CD4-positive, alpha-beta T cell treated with Interleukin-17A for 1 hour (primary cell): Measurements from ENCODE around the gene OSGIN1.

Experiments
- DNase-seq: peaks from one replicate; pipeline ENCODE4 v3.0.0-alpha.2; 2020

OSGIN1 gene

DNA sequence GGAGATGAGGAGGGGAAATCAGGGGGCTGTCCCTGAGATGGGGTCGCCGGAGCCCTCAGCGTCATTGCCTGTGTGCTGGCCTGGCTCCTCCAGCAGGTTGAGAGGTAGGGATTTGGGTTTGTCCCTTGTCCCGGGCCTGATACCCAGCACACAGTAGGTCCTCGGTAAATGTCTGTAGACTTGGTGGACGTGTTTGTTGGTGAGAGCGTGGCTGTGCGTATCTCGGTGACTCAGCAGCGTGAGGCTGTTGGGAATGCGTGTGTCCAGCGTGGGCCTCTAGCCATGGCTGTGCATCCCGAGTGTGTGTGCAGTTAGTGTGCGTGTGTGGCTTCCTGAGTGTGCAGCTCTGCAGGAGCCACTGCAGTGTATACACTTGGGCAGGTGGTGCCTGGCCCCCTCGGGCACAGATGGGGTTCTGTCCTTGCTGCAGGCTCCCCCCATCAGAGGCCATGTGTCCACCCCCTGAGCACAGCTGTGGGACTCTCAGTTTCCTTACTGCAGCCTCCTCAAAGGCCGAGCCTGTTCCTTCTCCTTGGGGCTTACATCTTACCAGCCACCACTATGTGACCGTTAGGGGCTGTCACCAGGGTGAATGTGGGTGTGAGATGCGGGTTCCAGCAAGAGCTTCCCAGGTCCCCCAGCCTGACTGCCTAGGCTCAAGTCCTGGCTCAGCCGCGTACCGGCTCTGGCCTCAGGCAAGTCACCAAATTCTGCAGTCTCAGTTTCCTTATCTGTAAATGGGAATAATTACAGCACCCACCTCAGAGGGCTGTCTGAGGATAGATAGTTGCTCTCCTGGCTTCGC, 20.7 kb downstream of the OSGIN1 start:
- DNase-seq: no peak

DNA sequence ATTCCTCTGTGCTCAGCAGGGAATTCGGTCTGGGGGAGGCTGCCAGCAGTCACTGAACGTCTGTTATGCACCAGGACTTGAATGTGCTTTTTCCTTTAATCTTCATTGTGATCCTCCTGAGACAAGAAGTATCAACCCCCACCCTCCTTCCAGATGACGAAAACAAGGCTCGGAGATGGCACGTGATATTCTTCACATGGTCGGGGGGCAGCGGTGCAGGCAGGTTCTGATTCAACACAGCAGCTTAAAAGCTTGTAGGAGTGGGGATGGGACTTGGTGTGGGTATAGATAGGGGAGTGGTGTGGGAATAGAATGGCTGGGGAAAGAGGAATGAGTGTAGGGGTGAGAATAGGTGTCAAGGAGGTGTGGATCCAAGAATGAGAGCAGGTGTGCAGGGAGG, 21.4 kb downstream of the OSGIN1 start:
- DNase-seq: no peak

DNA sequence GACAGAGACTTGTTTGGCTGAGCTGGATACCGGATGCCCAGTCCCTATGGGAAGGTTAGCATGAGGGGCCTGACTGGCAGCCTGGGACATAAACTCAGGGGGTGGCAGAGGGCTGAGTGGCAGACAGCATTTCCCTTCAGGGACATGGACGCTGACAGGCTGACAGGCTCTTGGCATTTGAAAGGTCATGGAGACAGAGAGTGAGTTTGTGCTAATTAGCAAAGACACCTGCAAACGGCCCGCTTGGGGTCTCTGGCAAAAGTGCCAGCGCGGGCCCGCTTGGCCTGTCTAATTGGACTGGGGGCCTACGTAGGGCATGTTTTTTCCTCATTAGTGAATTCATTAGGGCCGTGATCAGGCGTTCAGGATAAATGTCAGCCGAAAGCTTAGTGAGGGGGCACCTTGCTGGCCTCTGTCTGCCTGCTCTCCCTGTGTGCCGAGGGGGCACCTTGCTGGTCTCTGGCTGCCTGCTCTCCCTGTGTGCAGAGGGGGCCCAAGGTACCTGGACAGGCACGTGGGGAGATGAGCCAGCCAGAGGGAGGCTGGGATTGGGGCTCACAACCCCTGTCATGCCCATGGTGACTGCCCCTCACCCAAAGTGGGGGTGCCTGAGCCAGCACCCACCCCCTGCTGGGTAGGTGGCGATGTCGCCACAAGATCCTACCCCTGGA, 22.7 kb downstream of the OSGIN1 start:
- DNase-seq: no peak

DNA sequence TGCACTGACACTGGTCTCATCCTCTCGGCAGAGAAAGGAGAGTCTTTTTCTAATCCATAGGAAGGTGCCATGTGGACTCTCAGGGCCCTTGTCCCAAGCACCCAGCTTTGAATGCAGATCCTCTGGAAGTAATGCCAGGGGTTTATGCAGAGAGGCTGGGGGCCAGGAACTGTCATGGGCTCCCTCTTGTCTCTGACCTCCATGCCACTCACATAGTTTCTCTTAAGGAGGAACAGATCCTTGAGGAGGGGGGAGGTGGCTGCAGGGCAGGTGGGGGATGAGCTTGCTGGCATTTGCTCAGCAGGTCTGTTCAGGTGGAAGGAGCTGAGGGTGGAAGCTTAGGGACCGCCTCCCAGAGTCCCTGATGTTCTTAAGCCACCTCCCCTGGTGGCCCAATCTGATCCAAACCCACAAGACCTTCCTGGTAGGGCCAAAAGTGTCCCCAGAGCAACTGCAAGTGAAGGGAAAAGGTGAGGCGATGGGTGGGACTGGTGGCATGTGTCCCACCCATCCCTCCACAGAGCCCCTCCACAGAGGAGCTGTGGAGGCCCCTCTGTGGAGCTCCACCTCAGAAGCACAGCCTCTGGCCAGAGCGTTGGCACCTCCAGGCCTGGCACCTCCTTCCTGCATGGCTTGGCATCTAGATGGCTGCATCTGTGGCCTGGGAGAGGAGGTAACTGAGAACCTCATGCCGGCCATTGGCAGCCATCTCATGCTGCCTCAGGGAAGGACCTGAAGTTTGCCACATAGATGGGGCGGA, 24.2 kb downstream of the OSGIN1 start:
- no peak for DNase-seq

DNA sequence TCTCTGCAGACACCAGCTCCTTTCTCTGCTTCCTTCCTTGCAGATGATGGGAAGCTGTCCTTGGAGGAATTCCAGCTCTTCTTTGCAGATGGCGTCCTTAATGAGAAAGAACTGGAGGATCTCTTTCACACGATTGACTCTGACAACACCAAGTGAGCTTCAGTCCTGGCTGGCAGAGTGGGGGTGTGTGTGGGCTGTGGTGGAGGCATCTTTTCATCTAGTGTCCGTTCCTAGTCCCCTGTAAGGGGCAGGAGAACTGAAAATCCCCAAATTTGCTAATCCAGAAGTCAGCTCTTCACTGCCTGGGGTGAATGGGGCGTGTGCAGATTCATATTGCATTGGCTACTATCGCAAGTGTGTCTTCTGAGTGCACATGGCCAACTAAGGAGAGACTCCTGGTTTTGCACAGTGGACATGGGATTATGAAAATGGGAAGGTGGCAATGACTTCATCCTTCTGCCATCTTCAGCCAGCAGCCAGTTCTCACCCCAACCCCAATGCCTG, 25.4 kb downstream of the OSGIN1 start:
- DNase-seq: no peak

DNA sequence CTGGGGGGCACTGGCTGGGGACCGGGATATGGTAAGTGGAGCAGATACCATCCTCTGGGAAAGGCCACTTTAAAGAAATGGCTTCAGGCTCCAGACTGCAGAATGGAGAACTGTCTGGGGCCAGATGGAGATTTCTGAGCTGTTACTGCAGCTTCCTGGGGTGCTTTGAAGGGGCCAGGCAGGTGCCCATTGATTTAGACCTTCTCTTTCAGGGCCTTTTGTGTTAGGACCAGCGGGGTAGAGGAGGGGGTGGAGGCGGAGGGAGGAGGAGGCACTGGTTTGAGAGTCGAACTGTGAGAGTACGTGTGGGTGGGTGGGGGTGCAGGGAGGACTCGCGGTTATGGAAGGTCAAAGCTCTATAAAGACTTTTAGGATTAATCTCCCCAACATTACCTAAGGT, 26.4 kb downstream of the OSGIN1 start:
- DNase-seq: no peak

DNA sequence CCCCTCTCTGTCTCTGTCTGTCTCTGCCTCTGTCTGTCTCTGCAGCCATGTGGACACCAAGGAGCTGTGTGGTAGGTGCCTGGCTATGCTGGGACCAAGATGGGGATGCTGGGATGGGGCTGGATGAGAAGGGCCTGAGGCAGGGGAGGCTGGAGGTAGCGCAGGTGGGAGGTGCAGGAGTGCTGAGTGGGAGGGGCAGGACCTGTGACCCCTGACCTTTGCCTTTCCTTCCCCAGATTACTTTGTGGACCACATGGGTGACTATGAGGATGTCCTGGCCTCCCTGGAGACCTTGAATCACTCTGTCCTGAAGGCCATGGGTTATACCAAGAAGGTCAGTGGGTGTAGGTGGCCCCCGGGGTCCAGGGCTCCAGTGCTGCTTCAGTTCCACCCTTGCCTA, 27.8 kb downstream of the OSGIN1 start:
- DNase-seq: no peak

DNA sequence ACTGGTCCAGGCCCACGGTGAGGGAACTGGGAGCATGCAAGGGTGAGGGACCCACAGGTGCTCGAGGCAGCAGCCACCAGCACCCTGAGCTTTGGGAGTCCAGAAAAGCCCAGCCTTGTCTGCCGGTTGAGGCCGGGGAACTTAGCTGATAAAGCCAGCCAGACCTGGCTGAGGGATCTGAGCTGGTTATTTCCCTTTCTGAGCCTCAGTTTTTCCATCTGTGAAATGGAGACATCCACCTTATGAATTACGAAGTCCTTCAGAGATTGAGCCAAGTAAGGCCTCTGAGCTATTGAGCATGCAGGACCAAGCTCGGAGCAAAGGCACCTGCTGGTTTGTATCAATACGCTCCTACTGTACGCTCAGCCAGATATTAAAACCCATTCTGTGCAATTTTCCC, 28.8 kb downstream of the OSGIN1 start:
- no peak for DNase-seq

DNA sequence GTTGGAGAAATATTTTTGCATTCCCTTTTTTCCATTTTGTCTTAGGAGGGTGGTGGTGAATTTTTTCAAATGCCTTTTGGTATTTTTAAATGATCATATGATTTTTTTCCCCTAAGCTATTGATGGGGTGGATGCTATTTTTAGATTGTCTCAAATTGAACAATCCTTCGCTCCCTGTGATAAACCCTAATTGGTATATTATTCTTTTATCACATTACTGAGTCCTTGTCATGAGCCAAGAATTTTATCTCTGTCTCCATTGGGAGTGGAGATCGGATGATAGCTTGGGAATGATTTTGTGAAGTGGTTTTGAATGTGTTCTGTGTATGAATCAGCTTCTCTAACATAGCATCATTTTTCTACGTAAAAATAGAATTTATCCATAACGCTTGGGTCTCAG, 30.5 kb downstream of the OSGIN1 start:
- DNase-seq: no peak

DNA sequence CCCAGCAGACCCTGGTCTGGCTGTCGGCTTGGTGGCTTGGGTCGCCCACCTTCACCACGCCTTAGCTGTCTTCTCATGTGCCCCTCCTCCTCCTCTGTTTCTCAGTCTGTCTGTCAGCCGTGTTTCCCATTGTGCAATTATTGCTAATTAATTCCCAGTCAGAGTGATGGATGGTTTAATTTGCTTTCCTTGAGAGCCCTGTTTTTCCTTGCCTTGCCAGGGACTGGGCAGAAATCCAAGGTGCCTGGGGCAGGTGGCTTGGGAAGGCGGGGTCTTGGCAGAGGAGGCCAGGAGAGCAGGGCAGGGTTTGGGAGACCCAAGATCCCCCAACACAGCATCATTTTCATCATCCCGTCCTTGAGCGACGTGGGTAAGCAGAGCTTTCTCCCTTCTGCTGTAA, 36.3 kb downstream of the OSGIN1 start:
- DNase-seq: no peak

DNA sequence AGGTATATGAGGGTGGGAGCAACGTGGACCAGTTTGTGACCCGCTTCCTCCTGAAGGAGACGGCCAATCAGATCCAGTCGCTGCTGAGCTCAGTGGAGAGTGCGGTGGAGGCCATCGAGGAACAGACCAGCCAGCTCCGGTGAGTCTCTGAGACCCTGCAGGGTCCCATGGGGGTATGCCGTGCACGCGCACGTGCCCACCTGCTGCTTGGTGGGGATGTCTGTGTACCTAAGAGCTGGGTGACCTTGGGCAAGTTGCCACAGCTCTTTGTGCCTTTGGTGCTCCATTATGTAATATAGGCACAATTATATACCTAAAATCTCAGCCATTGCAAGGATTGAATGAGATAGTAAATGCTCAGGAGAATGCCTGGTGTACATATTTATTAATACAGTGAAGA, 37.5 kb downstream of the OSGIN1 start:
- DNase-seq: no peak

DNA sequence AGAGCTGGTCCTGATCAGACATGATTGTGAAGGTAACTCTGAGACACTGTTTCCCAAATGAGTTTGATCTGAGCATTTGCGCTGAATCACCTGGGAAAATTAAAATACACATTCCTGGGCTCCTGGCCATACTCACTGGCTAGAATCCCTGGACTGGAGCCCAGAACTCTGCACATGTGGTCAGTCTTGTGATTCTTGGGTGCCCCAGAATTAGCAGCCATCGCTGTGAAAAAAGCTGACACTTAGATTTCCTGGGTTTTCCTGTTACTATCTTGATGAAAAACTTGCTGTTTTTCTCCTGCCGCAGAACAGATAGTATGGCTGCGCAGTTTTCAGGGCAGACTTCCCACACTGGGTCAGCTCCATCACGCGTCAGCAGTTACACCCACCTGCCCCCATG, 39.6 kb downstream of the OSGIN1 start:
- no peak for DNase-seq

DNA sequence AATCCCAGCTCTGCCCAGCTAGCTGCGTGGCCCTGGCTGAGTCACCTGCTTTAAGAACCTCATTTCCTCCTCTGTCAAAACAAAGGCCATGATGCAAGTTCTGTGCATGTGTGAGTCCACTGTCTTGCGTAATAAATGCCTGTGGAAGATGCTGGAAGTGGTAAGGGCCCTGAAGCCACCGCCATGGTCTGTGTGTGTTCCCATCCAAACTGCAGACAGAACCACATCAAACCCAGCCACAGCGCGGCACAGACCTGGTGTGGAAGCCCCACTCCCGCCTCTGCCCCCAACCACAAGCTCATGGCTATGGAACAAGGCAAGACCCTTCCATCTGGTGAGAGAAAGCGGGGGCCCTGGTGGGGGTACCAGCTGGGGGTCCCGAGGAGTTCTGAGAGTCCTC, 41.0 kb downstream of the OSGIN1 start:
- DNase-seq: no peak

DNA sequence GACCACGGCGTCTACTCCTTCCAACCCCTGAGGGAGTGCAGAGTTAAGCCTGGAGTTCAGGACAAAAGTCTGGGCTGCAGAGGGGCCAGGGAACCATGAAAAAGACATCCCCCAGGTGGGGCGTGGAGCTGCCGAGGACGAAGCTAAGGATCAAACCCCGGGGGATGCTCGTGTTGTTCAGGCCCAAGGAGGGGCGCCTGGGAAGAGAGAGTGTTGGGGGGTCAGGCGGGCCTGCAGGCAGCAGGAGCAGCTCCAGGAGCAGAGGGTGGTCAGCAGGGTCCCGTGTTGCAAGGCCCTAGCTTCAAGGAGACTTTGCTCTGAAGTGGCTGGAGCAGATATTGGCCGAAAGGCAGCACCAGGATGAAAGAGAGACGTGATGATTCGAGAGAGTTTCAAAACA, 41.7 kb downstream of the OSGIN1 start:
- no peak for DNase-seq

DNA sequence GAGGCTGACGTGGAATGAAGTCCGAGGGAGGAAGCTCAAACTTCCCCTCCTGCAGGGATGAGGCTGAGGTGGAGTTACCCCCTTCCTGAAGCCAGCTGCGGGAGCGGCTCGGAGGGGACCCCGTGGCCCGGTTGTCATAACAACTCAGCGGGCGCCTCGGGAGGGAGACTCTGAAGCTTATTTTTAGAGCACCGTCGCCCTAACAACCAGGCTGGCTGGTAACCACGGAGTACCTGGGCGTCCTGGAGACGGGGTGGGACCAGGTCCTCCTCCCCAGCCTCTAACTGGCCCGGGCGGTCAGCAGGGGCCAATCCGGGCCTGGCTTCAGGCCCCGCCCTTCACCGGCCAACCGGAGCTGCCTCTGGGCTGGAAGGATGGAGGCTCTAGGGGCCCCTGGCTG, 42.7 kb downstream of the OSGIN1 start:
- DNase-seq: no peak

DNA sequence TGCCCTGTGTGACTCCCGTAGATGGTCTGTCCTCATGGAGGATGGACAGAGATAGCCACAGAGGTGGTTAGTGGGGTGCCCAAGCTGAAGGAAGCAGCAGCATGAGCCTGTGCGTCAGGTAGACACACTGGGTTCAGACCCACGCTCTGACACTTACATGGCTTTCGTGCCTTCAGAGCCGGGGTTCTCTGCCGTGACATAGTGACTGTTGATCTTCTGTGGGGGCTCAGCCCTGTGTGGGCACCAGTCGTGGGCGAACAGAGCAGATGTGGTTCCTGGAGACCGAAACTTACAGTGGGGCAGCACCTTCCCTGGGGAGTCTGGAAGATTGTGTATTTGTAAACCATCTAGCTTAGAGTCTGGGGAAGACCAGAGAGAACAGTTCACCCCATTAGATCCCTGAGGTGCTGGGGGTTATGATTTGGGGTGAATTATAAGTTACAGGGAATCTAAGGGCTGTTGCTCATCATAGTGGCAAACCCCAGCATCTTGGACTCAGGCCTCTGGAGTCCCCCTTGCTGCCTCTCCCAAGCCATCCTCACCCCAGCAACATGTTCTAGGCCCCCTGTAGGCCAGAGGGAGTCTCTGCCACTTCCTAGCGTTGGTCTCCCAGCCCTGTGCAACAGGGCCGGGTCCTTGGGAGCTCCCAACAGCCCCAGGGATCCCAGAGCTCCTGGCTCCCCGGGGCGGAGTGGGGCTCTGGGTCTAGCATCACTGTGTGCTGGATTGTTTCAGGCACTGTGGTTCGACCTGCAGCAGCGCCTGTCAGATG, 43.6 kb downstream of the OSGIN1 start:
- no peak for DNase-seq

DNA sequence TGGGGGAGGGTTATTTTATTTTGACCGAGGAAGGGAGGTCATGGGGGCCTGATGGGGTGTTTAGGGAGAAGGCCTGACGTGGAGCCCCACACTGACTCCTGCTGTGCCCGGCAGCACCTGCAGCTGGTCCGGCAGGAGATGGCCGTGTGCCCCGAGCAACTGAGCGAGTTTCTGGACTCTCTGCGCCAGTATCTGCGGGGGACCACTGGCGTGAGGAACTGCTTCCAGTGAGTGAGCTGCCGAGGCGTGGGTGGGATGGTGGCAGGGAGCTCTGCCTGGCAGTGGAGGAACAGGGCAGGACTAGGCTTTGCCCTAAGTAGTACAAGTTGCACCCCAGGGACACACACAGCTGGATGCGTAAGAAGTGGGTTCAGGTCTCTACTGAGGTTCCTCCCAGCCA, 45.1 kb downstream of the OSGIN1 start:
- DNase-seq: no peak

DNA sequence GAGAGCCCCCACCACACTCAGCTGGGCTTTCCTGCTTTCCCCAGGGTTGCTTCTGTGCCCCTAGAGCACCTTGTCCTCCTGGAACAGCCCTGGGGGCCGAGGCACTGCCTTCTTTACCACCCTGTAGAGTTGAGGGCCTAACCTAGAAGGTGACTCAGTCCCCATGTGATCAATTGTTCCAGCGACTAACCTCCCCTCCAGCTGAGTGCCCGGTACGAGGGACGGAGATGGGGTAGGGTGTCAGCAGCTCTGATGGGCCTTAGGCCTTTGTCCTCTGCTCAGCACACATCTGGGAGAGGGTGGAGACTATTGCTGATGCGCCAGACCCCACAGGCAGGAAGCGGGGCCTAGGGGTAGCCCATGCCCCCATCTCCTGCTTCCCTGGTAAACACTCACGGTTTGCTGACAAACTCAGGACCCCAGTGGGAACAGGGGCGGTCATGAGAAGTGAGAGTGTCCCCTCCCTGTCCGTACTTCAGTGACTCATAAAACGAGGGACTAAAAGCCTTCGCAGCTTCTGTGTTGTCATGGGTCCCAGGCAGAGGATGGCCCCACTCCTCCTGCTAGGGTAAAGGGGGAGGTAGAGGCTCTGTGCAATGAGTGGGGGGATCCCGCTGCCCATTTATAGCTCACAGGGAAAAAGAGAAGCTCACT, 48.1 kb downstream of the OSGIN1 start:
- no peak for DNase-seq

DNA sequence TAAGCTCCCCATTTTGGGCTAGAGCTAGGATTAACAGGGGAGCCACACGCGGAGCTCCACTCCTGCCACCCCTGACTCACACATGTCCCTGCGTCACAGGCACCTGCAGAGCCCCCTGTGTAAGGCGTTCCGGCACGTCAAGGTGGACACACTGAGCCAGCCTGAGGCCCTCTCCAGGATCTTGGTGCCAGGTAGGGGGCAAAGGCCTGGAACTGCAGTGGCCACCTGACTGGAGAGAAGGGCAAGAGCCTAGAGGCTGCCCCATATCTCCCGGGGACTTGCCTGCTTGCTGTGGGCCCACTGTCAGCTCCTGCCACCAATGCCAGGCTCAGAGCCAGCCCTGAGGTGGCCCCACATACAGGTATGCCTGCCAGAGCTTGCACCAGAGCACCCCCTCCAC, 48.7 kb downstream of the OSGIN1 start:
- no peak for DNase-seq

DNA sequence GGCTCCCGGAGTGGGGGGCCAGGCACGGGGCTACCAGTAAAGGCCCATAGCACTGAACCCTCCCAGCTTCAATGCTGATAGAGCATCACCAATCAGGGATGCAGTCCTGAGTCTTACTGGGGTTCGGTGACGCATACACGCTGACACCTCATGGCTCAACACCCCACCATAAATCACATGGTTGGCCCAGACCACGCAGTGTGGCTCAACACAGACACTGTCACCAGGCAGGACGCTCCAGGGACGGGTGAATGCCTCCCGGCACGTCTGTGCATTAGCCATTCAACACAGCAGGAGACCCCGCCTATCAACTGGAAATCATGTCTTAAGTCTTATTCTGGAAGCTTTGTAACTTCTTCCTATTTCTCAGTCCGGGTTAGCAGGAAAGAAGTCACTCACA, 50.0 kb downstream of the OSGIN1 start:
- DNase-seq: no peak

DNA sequence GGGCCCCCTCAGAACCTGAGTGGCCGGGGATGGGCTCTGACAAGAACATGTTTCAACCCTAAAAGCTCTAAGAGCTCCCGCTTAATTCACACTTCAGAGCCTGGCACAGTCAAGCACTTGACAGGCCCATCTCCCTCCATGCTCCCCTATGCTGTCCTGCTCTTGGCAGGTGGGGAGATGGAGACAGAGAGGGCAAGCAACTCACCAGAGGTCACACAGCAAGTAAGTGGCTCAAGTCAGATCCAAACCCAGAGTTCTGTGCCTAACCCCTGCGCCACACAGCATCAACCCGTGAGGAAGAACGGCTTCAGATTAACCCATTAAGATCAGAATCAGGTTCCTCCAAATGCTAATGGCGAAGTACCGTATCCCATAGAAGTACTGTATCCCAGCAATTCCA, 51.4 kb downstream of the OSGIN1 start:
- no peak for DNase-seq

DNA sequence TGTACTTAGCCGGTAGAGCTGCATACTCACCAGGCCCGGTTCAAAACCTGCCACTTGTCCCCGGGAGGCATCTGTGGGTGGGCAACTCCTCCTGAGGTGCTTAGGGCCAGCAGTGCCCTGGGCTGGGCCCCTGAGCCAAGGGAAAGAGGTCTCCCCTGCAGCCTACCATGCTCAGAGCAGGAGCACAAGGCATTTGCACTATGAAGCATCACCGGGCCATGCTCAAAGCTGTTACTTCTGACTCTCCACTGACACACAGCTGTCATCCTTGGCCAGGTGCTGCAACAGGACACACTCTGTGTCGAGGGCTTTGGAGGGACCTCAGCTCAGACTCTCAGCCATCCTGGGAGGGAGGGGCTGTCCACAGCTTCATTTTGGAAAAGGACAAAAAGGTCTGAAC, 52.4 kb downstream of the OSGIN1 start:
- DNase-seq: no peak

DNA sequence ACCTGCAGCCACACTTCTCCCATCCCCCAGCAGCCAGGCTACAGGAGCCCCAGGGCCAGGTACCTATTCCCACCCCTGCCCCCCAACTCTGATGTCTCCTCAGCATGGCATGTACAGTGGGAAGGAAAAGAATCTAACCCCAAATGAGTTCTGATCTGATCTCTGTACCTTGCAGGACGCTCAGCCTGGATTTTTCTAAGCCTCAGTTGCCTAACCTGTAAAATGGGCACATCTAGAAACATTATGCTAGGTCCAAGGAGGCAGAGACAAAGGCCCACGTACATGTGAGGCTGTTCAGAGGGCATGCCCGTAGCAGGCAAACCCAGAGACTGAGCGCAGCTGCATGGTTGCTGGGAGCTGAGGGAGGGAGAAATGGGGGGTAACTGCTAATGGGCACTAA, 54.5 kb downstream of the OSGIN1 start:
- no peak for DNase-seq
